ENCODE measurements around the gene RTL10. TPM values are rescaled to one million over a fixed set of nuclear protein-coding genes. Genes with fewer than 3 reads are reported as not detected.

RTL10 gene
- total RNA-seq, 1 experiment from 2014 or later: 21.5 TPM

DNA sequence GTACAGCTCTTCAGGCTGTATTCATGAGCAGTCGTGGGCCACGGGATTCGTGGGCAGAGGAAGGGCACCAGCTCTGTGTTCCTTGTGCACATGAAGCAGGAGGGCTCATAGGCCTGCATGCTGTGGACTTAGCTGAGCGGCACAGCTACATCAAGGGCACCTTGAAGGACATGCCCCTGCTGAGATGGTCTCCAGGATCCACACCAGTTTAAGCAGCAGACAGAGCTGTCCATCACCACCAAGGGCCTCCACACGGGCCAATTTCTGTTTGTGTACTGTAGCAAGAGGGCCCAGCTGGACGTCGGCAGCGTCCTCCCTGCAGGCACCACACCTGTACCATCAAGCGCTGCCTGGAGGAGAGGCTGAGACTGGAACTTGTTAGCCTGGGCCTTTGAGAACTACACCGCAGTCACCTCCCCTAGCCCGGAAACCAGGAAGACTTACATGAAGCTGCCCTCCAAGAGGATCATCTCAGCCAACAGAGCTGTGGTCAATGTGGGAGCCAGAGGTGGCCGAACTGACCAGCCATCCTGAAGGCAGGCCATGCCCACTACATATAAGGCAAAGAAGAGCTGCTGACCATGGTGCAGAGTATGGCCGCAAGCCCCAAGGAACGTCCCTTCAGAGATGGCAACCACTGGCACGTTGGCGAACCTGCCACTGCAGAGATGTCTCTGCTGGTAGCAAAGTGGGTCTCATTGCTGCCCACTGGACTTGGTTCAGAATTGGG is 32.7 kb upstream of the RTL10 start:
- DNase-seq (ENCODE audit: low spot score) (peak; percentile 5), ATAC-seq (no peak)
- CTCF ChIA-PET: interaction anchor here (0.8 to 3.1 kb wide), 3 partner anchors 23 to 66 kb away, joined by 3 to 17 read pairs (median 3); no protein-coding TSS in a partner anchor
- Mint-ChIP-seq H3K27me3 (ENCODE audit: low read depth) (no peaks in the 10 kb centered on the region), H3K27ac (no peak overlapping the region), H3K4me3 (no peak overlapping the region), H3K36me3 (no peaks in the 10 kb centered on the region), H3K4me1 (peaks cover 24% of the 10 kb centered on the region), H3K9me3 (no peaks in the 10 kb centered on the region)
- POLR2A ChIA-PET: interaction anchor here (0.8 kb wide), 1 partner anchor 108 kb away, joined by 3 read pairs; no protein-coding TSS in a partner anchor
- no peak for TF ChIP-seq PRRX2 (CRISPR knock-in tag; IDR thresholded peaks at IDR 0.05)

GRCh38 chr22:19886605-19887255 is 32.1 kb upstream of the RTL10 start:
- POLR2A ChIA-PET: interaction anchor here (0.8 kb wide), 1 partner anchor 107 kb away, joined by 3 read pairs; no protein-coding TSS in a partner anchor

More at GRCh38 chr22:19886605-19887255, 32.1 kb upstream of the RTL10 start:
- ATAC-seq: no peak
- H3K27ac Mint-ChIP-seq: no peak overlapping the region
- peaks cover 24% of the 10 kb centered on the region for H3K4me1 Mint-ChIP-seq
- H3K9me3 Mint-ChIP-seq: no peaks in the 10 kb centered on the region
- CTCF ChIA-PET: interaction anchor here (0.8 to 3.1 kb wide), 4 partner anchors 23 to 156 kb away, joined by 3 to 17 read pairs (median 4); no protein-coding TSS in a partner anchor
- H3K4me3 Mint-ChIP-seq: no peak overlapping the region
- H3K27me3 Mint-ChIP-seq (ENCODE audit: low read depth): no peaks in the 10 kb centered on the region
- no peaks in the 10 kb centered on the region for H3K36me3 Mint-ChIP-seq
- TF ChIP-seq, protein P1, sequence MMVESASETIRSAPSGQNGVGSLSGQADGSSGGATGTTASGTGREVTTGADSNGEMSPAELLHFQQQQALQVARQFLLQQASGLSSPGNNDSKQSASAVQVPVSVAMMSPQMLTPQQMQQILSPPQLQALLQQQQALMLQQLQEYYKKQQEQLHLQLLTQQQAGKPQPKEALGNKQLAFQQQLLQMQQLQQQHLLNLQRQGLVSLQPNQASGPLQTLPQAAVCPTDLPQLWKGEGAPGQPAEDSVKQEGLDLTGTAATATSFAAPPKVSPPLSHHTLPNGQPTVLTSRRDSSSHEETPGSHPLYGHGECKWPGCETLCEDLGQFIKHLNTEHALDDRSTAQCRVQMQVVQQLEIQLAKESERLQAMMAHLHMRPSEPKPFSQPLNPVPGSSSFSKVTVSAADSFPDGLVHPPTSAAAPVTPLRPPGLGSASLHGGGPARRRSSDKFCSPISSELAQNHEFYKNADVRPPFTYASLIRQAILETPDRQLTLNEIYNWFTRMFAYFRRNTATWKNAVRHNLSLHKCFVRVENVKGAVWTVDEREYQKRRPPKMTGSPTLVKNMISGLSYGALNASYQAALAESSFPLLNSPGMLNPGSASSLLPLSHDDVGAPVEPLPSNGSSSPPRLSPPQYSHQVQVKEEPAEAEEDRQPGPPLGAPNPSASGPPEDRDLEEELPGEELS (CRISPR knock-in tag; IDR thresholded peaks at IDR 0.05): no peak
- no peak for TF ChIP-seq MYBL2 (CRISPR knock-in tag; IDR thresholded peaks at IDR 0.05)
- no peak for TF ChIP-seq E2F5 (CRISPR knock-in tag; IDR thresholded peaks at IDR 0.05)
- TF ChIP-seq, protein P2, sequence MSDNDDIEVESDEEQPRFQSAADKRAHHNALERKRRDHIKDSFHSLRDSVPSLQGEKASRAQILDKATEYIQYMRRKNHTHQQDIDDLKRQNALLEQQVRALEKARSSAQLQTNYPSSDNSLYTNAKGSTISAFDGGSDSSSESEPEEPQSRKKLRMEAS (CRISPR knock-in tag; IDR thresholded peaks at IDR 0.05): no peak
- no peak for TF ChIP-seq ELF4 (CRISPR knock-in tag; IDR thresholded peaks at IDR 0.05; ENCODE audit: low read depth)
- TF ChIP-seq, protein P3, sequence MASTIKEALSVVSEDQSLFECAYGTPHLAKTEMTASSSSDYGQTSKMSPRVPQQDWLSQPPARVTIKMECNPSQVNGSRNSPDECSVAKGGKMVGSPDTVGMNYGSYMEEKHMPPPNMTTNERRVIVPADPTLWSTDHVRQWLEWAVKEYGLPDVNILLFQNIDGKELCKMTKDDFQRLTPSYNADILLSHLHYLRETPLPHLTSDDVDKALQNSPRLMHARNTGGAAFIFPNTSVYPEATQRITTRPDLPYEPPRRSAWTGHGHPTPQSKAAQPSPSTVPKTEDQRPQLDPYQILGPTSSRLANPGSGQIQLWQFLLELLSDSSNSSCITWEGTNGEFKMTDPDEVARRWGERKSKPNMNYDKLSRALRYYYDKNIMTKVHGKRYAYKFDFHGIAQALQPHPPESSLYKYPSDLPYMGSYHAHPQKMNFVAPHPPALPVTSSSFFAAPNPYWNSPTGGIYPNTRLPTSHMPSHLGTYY (CRISPR knock-in tag; IDR thresholded peaks at IDR 0.05): no peak
- TF ChIP-seq, protein P4, sequence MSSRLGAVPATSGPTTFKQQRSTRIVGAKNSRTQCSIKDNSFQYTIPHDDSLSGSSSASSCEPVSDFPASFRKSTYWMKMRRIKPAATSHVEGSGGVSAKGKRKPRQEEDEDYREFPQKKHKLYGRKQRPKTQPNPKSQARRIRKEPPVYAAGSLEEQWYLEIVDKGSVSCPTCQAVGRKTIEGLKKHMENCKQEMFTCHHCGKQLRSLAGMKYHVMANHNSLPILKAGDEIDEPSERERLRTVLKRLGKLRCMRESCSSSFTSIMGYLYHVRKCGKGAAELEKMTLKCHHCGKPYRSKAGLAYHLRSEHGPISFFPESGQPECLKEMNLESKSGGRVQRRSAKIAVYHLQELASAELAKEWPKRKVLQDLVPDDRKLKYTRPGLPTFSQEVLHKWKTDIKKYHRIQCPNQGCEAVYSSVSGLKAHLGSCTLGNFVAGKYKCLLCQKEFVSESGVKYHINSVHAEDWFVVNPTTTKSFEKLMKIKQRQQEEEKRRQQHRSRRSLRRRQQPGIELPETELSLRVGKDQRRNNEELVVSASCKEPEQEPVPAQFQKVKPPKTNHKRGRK (CRISPR knock-in tag; IDR thresholded peaks at IDR 0.05; ENCODE audit: borderline replicate concordance): no peak
- TF ChIP-seq GABPB1 (CRISPR knock-in tag; IDR thresholded peaks at IDR 0.05): no peak
- TF ChIP-seq ZNF263 (CRISPR knock-in tag; IDR thresholded peaks at IDR 0.05; ENCODE audit: low read depth): no peak
- TF ChIP-seq, protein P5, sequence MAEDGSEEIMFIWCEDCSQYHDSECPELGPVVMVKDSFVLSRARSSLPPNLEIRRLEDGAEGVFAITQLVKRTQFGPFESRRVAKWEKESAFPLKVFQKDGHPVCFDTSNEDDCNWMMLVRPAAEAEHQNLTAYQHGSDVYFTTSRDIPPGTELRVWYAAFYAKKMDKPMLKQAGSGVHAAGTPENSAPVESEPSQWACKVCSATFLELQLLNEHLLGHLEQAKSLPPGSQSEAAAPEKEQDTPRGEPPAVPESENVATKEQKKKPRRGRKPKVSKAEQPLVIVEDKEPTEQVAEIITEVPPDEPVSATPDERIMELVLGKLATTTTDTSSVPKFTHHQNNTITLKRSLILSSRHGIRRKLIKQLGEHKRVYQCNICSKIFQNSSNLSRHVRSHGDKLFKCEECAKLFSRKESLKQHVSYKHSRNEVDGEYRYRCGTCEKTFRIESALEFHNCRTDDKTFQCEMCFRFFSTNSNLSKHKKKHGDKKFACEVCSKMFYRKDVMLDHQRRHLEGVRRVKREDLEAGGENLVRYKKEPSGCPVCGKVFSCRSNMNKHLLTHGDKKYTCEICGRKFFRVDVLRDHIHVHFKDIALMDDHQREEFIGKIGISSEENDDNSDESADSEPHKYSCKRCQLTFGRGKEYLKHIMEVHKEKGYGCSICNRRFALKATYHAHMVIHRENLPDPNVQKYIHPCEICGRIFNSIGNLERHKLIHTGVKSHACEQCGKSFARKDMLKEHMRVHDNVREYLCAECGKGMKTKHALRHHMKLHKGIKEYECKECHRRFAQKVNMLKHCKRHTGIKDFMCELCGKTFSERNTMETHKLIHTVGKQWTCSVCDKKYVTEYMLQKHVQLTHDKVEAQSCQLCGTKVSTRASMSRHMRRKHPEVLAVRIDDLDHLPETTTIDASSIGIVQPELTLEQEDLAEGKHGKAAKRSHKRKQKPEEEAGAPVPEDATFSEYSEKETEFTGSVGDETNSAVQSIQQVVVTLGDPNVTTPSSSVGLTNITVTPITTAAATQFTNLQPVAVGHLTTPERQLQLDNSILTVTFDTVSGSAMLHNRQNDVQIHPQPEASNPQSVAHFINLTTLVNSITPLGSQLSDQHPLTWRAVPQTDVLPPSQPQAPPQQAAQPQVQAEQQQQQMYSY (CRISPR knock-in tag; IDR thresholded peaks at IDR 0.05): no peak
- DNase-seq (ENCODE audit: low spot score): peak; percentile 9
